Iris pigment epithelial cell (primary cell): ENCODE measurements around the gene EXPH5.

Experiments
- DNase-seq: peaks from one replicate; pipeline ENCODE4 v3.0.0-alpha.2; 2011; ENCODE audit warnings: low read depth

Gene EXPH5

GRCh38 chr11:108562746-108563581 is 30.6 kb downstream of the EXPH5 start:
- peak; percentile 78 for DNase-seq

GRCh38 chr11:108561535-108561991 is 32.0 kb downstream of the EXPH5 start:
- DNase-seq = peak; percentile 64

GRCh38 chr11:108559904-108560303 is 33.7 kb downstream of the EXPH5 start:
- DNase-seq = peak; percentile 89

- DNase-seq = peak; percentile 86
Measured at GRCh38 chr11:108559340-108559739, 34.2 kb downstream of the EXPH5 start.

- DNase-seq = peak; percentile 32
Measured at GRCh38 chr11:108558222-108558621, 35.3 kb downstream of the EXPH5 start.

- no peak for DNase-seq
Measured at GRCh38 chr11:108556019-108556418, 37.5 kb downstream of the EXPH5 start.

GRCh38 chr11:108551651-108552462 is 41.7 kb downstream of the EXPH5 start:
- DNase-seq = peak; percentile 84

GRCh38 chr11:108549319-108549885 is 44.2 kb downstream of the EXPH5 start:
- no peak for DNase-seq

- DNase-seq = no peak
Measured at GRCh38 chr11:108545909-108546501, 47.6 kb downstream of the EXPH5 start.

GRCh38 chr11:108543316-108543964 is 50.1 kb downstream of the EXPH5 start:
- no peak for DNase-seq

GRCh38 chr11:108541531-108541930 is 52.0 kb downstream of the EXPH5 start:
- DNase-seq = no peak

GRCh38 chr11:108538502-108538901 is 55.1 kb downstream of the EXPH5 start:
- no peak for DNase-seq

GRCh38 chr11:108538022-108538424 is 55.5 kb downstream of the EXPH5 start:
- DNase-seq = no peak

GRCh38 chr11:108536783-108537182 is 56.8 kb downstream of the EXPH5 start:
- DNase-seq = no peak

- no peak for DNase-seq
Measured at GRCh38 chr11:108535384-108535955, 58.1 kb downstream of the EXPH5 start.

- DNase-seq = no peak
Measured at GRCh38 chr11:108534274-108534882, 59.2 kb downstream of the EXPH5 start.

GRCh38 chr11:108530426-108530825 is 63.1 kb downstream of the EXPH5 start:
- no peak for DNase-seq

GRCh38 chr11:108527382-108527781 is 66.2 kb downstream of the EXPH5 start:
- DNase-seq = no peak

- DNase-seq = no peak
Measured at GRCh38 chr11:108525161-108525560, 68.4 kb downstream of the EXPH5 start.

GRCh38 chr11:108524422-108524821 is 69.1 kb downstream of the EXPH5 start:
- DNase-seq = no peak

GRCh38 chr11:108522318-108522717 is 71.2 kb downstream of the EXPH5 start:
- DNase-seq = no peak
